GM20000 (cell line): Measurements from ENCODE around the gene GRM3.

Source experiments
- DNase-seq: peaks from one replicate; pipeline ENCODE4 v3.0.0; 2012; ENCODE audit warnings: low spot score
- TF ChIP-seq, protein P1 (sequence below): IDR thresholded peaks from 2 replicates; pipeline ENCODE4 v1.5.1; 2012; ENCODE audit warnings: mild to moderate bottlenecking, control low read depth; ENCODE audit errors: extremely low read depth, missing control alignments

GRM3 gene

DNA sequence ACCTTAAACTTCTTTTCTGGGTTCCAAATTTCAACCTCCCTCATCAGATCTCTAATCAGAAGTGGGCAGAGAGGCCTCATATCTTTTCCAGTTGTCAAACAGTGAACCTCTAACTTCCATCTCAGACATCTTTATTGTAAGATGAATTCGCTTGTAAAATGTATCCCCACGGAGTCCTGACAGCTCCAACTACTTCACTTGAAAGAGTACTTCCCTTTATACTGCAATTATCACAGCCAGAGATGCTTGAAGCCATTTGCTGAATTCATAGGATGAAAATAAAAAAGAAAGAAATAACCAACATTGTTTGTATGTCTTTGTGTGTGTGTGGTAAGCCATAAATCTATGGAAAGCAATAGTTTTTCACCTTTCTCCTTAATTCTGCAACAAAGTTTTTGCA, 175.2 kb downstream of the GRM3 start:
- TF ChIP-seq, protein P1, sequence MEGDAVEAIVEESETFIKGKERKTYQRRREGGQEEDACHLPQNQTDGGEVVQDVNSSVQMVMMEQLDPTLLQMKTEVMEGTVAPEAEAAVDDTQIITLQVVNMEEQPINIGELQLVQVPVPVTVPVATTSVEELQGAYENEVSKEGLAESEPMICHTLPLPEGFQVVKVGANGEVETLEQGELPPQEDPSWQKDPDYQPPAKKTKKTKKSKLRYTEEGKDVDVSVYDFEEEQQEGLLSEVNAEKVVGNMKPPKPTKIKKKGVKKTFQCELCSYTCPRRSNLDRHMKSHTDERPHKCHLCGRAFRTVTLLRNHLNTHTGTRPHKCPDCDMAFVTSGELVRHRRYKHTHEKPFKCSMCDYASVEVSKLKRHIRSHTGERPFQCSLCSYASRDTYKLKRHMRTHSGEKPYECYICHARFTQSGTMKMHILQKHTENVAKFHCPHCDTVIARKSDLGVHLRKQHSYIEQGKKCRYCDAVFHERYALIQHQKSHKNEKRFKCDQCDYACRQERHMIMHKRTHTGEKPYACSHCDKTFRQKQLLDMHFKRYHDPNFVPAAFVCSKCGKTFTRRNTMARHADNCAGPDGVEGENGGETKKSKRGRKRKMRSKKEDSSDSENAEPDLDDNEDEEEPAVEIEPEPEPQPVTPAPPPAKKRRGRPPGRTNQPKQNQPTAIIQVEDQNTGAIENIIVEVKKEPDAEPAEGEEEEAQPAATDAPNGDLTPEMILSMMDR, result no peak
- no peak for DNase-seq

DNA sequence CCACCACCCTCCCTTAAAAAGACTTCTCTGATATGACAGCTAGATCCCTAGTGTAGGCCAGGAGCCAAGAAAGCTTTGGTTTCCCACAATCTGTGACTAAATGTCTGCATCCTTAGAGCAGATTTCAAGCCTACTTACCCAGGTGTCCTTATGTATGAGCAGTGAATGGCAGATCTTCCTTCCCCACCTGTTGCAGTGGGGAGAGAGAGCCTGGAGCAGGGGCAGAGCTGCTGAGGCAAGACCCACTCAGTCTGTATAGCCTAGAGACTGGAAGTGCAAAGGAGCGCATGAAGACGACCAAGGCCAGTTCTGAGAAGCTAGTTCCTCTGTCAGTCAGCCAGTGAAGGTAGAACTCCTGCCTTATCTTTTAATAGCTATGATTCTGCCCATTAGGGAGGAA, 180.1 kb downstream of the GRM3 start:
- no peak for DNase-seq
- TF ChIP-seq, protein P1, result no peak

DNA sequence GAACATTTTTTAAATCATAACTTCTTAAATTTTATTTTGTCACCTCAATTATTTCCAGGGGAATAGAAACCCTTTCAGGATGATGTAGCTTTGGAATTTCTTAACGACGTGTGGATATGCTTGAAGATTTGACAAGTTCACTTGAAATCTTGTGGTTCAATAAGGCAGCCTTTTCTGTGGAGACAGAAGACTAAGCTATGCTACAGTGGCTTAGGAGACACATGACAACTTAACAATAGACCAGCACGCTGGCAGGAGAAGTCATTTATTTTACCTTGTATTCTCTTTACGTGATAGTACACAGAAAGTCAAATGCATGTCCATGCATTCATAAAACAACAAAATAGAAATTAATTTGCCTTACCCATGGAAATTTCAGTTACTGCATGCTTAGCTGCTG, 181.6 kb downstream of the GRM3 start:
- TF ChIP-seq, protein P1, result no peak
- DNase-seq, result no peak

DNA sequence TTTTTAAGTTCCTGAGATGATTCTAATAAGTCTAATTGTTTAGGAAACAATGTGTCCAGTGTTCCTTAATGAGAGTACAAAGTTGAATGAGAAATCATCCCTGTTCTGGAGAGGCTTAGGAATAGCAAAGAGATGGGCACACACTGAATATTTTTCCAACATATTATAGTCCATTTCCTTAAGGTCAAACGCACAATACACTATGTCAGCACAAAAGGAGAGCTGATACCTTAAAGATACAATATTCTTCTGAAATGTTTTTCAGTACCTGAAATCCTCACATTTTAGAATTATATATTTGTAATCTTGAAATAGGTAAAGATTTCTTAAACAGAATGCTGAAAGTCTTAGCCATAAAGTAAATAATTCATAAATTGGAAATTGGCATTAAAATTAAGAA, 183.2 kb downstream of the GRM3 start:
- DNase-seq, result no peak
- TF ChIP-seq, protein P1, result no peak

DNA sequence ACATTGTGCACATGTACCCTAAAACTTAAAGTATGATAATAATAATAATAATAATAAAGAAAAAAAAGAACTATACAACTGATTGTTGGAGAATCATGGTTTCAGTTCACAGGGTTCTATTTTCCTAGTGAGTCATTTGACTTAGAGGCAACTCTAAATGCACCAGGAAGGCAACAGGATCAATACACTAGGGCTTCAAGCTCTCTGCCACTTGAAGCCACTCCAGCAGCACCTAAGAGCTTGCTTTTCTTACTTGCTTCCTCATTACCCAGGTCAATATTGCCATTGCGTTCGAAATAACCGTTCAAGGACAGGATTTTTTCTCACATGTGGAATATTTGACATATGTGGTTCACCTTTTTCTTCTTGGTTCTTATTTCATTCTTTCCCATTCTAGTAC, 189.7 kb downstream of the GRM3 start:
- no peak for DNase-seq
- TF ChIP-seq, protein P1, result no peak

DNA sequence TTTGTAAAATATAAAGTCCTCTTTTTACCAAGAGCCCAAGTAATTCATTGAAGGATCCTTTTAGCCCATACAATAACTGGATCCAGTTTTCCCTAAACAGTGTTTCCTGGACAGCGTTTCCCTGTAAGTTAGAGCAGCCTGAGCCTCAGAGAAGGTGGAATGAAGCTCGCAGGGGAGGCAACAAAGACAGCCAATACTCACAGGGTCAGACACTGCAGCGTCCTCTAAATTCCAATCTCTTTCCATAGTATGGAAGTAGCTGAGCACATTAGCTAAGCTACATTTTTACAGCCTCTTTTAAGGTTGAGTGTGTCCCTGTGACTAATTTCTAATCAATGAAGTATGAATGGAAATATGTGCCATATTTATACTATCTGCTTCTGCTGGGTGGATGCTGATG, 193.5 kb downstream of the GRM3 start:
- DNase-seq, result no peak
- TF ChIP-seq, protein P1, result no peak

DNA sequence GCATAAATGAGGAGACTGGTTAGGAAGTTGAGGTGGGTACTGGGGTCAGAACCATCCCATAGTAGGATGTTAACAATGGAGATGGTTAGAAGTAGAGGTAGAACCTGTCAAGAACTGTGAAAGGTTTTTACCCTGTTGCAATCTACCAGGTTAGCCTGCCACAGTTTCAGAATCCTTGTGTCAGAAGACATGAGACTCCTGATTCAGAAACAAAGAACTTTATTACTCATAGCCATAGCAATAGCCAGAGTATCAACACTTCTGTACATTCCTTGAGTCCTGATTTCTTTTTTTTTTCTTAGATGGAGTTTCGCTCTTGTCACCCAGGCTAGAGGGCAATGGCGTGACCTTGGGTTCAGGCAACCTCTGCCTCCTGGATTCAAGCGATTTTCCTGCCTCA, 200.9 kb downstream of the GRM3 start:
- no peak for DNase-seq
- TF ChIP-seq, protein P1, result no peak
